ENCODE results near the gene GPT2. TPM values are rescaled to one million over a fixed set of nuclear protein-coding genes. Genes with fewer than 3 reads are reported as not detected.

GPT2 gene
- total and polyA plus RNA-seq, 7 donors = 25.7 to 110 (median 52.5) TPM

- WGBS, 3 donors = 93 to 96% (median 94%) methylated on average over 11 of the region's 11 CpGs
- Histone ChIP-seq H3K27me3 (ENCODE audit: insufficient read depth in 3 of 3, low read length in 2 of 3) (no peaks in the 10 kb centered on the region), H3K36me3 (ENCODE audit: insufficient read depth in 1 of 2, low read depth in 1 of 2) (peaks cover 3 to 13% of the 10 kb centered on the region in 2 donors), H3K4me1 (peaks cover 32% of the 10 kb centered on the region), H3K9me3 (no peaks in the 10 kb centered on the region), H3K27ac (peak overlapping the region; percentile 98), H3K4me3 (no peak overlapping the region)
- TF ChIP-seq, protein P1, sequence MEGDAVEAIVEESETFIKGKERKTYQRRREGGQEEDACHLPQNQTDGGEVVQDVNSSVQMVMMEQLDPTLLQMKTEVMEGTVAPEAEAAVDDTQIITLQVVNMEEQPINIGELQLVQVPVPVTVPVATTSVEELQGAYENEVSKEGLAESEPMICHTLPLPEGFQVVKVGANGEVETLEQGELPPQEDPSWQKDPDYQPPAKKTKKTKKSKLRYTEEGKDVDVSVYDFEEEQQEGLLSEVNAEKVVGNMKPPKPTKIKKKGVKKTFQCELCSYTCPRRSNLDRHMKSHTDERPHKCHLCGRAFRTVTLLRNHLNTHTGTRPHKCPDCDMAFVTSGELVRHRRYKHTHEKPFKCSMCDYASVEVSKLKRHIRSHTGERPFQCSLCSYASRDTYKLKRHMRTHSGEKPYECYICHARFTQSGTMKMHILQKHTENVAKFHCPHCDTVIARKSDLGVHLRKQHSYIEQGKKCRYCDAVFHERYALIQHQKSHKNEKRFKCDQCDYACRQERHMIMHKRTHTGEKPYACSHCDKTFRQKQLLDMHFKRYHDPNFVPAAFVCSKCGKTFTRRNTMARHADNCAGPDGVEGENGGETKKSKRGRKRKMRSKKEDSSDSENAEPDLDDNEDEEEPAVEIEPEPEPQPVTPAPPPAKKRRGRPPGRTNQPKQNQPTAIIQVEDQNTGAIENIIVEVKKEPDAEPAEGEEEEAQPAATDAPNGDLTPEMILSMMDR (IDR thresholded peaks at IDR 0.05) = no peak
- DNase-seq (no peak), ATAC-seq (no peak)
- intact Hi-C loops (cut with DNase I) = no loop called here
These were observed 91.0 kb downstream of the GPT2 start for GRCh38 chr16:46975165-46975564.

DNA sequence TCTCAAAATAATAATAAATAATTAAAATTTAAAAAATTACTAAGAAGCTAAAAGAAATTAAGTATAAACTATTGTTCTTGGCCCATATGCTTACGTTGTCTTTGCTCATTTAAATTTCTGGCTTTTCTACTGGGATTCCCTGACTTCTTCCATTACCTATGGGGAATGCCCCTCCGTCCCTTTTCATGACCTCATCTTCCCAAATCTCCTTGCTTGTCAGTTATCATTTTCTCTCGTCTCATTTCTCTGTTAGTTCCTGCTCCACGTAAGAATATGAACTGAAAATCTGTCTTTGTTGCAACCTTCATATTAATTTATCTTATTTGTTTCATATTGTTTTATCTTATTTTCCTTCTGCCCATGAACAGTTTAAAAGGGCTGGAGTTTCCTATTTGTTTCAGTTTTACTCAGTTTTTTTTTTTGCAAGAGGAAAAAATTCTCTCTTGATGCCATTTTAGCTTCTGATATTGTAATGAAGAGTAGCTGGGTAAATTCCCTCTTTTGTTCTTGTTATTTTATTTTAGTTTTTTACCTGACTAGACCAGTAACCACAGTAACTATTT lies 91.8 kb downstream of the GPT2 start:
- intact Hi-C loops (cut with DNase I) = no loop called here
- H3K36me3 ChIP-seq (ENCODE audit: insufficient read depth in 1 of 2, low read depth in 1 of 2) = peaks cover 3 to 8% of the 10 kb centered on the region in 2 donors
- ATAC-seq (no peak), DNase-seq (no peak)
- H3K27me3 ChIP-seq (ENCODE audit: insufficient read depth in 3 of 3, low read length in 2 of 3) = no peaks in the 10 kb centered on the region
- H3K27ac ChIP-seq = peak overlapping the region; percentile 12
- WGBS, 3 donors = 81 to 85% (median 83%) methylated on average over 4 of the region's 4 CpGs
- H3K4me1 ChIP-seq = peaks cover 27% of the 10 kb centered on the region
- TF ChIP-seq, protein P1 (IDR thresholded peaks at IDR 0.05) = no peak
- H3K9me3 ChIP-seq = no peaks in the 10 kb centered on the region
- no peak overlapping the region for H3K4me3 ChIP-seq

GRCh38 chr16:46976550-46976949 lies 92.4 kb downstream of the GPT2 start:
- Histone ChIP-seq H3K27ac (peak overlapping the region; percentile 12), H3K4me3 (no peak overlapping the region), H3K27me3 (ENCODE audit: insufficient read depth in 3 of 3, low read length in 2 of 3) (no peaks in the 10 kb centered on the region), H3K9me3 (no peaks in the 10 kb centered on the region), H3K4me1 (peaks cover 27% of the 10 kb centered on the region), H3K36me3 (ENCODE audit: insufficient read depth in 1 of 2, low read depth in 1 of 2) (peaks cover 2 to 3% of the 10 kb centered on the region in 2 donors)
- ATAC-seq = no peak
- TF ChIP-seq, protein P1 (IDR thresholded peaks at IDR 0.05) = no peak
- WGBS, 3 donors = 80 to 88% (median 86%) methylated on average over 4 of the region's 4 CpGs
- intact Hi-C loops (cut with DNase I) = no loop called here
- no peak for DNase-seq

Other genes starting within 250 kb of the GPT2 start
- 10 to 100 TPM; 29.9 to 49.8 (median 40.4) TPM for gene VPS35, start 195.2 kb upstream of the GPT2 start, total RNA-seq
- gene VPS35, start 195.2 kb upstream of the GPT2 start, polyA plus RNA-seq = 10 to 100 TPM; 22.8 to 47.0 (median 23.5) TPM
- under 1 TPM; 0.26 to 0.79 (median 0.34) TPM for gene ORC6, start 194.7 kb upstream of the GPT2 start, total RNA-seq
- 1 to 10 TPM in 2 of 3 donors, under 1 TPM in 1; 0.70 to 2.5 (median 1.6) TPM for gene ORC6, start 194.7 kb upstream of the GPT2 start, polyA plus RNA-seq
- 10 to 100 TPM; 13.2 to 41.1 (median 36.6) TPM for gene MYLK3, start 136.0 kb upstream of the GPT2 start, total RNA-seq
- gene MYLK3, start 136.0 kb upstream of the GPT2 start, polyA plus RNA-seq = 1 to 10 TPM; 1.4 to 6.8 (median 5.4) TPM
- 10 to 100 TPM; 18.2 to 29.4 (median 24.4) TPM for gene C16orf87, start 53.2 kb upstream of the GPT2 start, total RNA-seq
- gene C16orf87, start 53.2 kb upstream of the GPT2 start, polyA plus RNA-seq = 10 to 100 TPM in 1 of 3 donors, 1 to 10 TPM in 2; 5.8 to 23.4 (median 8.1) TPM
- gene DNAJA2, start 89.3 kb downstream of the GPT2 start, total RNA-seq = 10 to 100 TPM; 64.3 to 96.4 (median 84.7) TPM
- 10 to 100 TPM; 68.7 to 78.5 (median 69.3) TPM for gene DNAJA2, start 89.3 kb downstream of the GPT2 start, polyA plus RNA-seq

Data from psoas muscle (tissue), 8 donors.